Ovary (tissue), 9 donors: ENCODE measurements around the gene GNB5. TPM values are rescaled to one million over a fixed set of nuclear protein-coding genes. Genes with fewer than 3 reads are reported as not detected.

Experiments used
- DNase-seq, 5 donors: peaks; one replicate each; pipeline ENCODE4 v3.0.0-alpha.2; 2019 to 2020
- H3K27ac ChIP-seq, 2 donors: fragments of 200-600 bp; one replicate each; pipeline versions ENCODE4 v1.5.1 to v1.8.0; 2019 to 2022
- H3K27me3 ChIP-seq: fragments of 200-600 bp; one replicate; pipeline ENCODE4 v1.8.0; 2022
- H3K36me3 ChIP-seq: fragments of 200-600 bp; sonication (generic); one replicate; pipeline ENCODE4 v1.5.1; 2019
- H3K4me1 ChIP-seq: one replicate; pipeline ENCODE4 v1.8.1; 2013; ENCODE audit warnings: mild to moderate bottlenecking, moderate library complexity; ENCODE audit not compliant: insufficient read depth
- H3K4me3 ChIP-seq: fragments of 200-600 bp; sonication (generic); one replicate; pipeline ENCODE4 v1.5.1; 2017
- H3K9me3 ChIP-seq, 2 donors: fragments of 200-600 bp in 1 of 2; sonication (generic) in 1 of 2; one replicate each; pipeline versions ENCODE4 v1.5.1 to v1.8.1; 2013 to 2019; ENCODE audit warnings: mild to moderate bottlenecking in 1 of 2, moderate library complexity in 1 of 2
- EP300 ChIP-seq: sonication (generic); formaldehyde crosslinking; IDR thresholded peaks from one replicate; pipeline ENCODE4 v1.6.1; 2017; ENCODE audit warnings: antibody characterized with exemption
- POLR2A ChIP-seq: fragments of 450-650 bp; IDR thresholded peaks from one replicate; pipeline ENCODE4 v1.6.1; 2017; ENCODE audit warnings: antibody characterized with exemption, mild to moderate bottlenecking, moderate library complexity
- WGBS, 3 donors: extraction: QIAGEN DNeasy Blood & Tissue Kit in 1 of 3; methylation state at CpG; one replicate each; pipeline versions ENCODE4 v1.1.5 to v1.1.7; 2013 to 2017; 5-methylcytosine and 5-hydroxymethylcytosine counted together
- intact Hi-C, 4 donors: fragments of 100-400 bp; cut with DNase I; formaldehyde crosslinking; loops; one replicate each; pipeline versions ENCODE4 v1.11.0 to v1.15.1; 2022 to 2023
- polyA plus RNA-seq, 2 donors: library from polyadenylated mRNA; stranded (reverse); fragments of 200-250 nt in 1 of 2; fragments of 350-450 nt in 1 of 2; fragmentation: Illumina TruSeq in 1 of 2; extraction: RNeasy Lipid Tissue Mini Kit (QIAGEN cat#74804) in 1 of 2; gene quantifications; one replicate each; pipeline ENCODE4 v1.2.3, GENCODE V29; 2013 to 2014
- total RNA-seq, 7 donors: library from RNA; depleted of rRNA in 2 of 7; stranded (reverse); fragments of >200 nt in 2 of 7; fragmentation: NEBNext Ultra II Directional in 3 of 7; extraction: Animal tissue kit (Norgen Biotek cat#: 25700) in 3 of 7; gene quantifications; one replicate each; pipeline versions ENCODE4 v1.1.0 to v1.2.4, GENCODE V29; 2016 to 2023
- TF ChIP-seq, protein P1 (sequence below), 3 donors: fragments of 450-650 bp in 2 of 3; fragments of 200-600 bp in 1 of 3; IDR thresholded peaks; one replicate each; pipeline versions ENCODE4 v1.5.1 to v1.8.0; 2016 to 2022; ENCODE audit warnings: antibody characterized with exemption in 3 of 3, mild to moderate bottlenecking in 1 of 3
- donor health status: DM: no; HTN: no; CAD: no; lungs with moderate emphysema.
- donor health status: DM: no; HTN: no; CAD: no.
- donor health status: Bipolar disorder and iron deficiency.
- donor health status: DM: yes; HTN: yes; CAD: no.
- donor health status: DM: no; HTN: no; CAD: no.
- donor health status: DM: yes; HTN: yes; CAD: no.

The GNB5 gene
- total and polyA plus RNA-seq, 9 donors: 49.2 to 101 (median 64.8) TPM

DNA sequence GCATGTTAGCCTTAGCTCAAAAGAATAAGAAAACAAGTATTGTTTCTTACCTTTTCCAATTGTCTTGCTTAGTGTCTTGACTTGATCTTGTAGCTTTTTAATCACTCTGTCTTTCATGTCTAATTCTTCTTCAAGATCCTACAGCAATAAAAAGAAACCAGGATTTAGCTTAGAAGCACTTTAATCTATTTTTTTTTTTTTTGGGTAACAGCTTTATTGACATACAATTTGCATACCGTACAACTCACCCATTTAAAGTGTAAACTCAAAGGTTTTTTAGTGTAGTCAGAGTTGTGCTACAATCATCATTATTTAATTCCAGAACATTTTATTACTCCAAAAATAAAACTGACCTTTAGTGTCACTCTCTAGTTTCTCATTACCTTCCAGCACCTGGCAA lies 23.4 kb upstream of the GNB5 start:
- WGBS, 3 donors: 72 to 83% (median 73%) methylated on average over 1 of the region's 1 CpG

DNA sequence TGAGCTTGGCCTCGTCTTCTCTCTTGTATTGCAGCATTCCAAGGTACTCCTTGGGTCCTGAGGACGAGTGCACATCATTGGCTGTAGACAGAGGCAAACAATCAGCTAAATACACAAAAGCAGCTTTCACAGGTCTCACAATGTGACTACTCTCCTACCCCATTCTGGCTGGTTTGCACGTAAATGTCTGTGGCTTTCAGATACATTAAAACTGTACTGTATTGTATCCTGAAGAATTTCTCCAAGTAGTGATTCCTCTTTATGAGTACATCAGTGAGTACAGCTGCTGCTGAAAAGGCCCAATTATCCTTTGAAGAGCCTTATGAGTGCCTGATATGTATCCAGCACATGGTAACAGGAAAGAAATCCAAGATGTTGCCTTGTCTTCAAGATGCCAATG lies 22.0 kb upstream of the GNB5 start:
- Histone ChIP-seq H3K4me3 (no peak overlapping the region), H3K27me3 (no peaks in the 10 kb centered on the region), H3K27ac (no peak overlapping the region), H3K36me3 (no peaks in the 10 kb centered on the region), H3K4me1 (no peaks in the 10 kb centered on the region), H3K9me3 (no peaks in the 10 kb centered on the region)
- intact Hi-C loops: no loop called here
- TF ChIP-seq EP300 (no peak), POLR2A (no peak)
- TF ChIP-seq, protein P1, sequence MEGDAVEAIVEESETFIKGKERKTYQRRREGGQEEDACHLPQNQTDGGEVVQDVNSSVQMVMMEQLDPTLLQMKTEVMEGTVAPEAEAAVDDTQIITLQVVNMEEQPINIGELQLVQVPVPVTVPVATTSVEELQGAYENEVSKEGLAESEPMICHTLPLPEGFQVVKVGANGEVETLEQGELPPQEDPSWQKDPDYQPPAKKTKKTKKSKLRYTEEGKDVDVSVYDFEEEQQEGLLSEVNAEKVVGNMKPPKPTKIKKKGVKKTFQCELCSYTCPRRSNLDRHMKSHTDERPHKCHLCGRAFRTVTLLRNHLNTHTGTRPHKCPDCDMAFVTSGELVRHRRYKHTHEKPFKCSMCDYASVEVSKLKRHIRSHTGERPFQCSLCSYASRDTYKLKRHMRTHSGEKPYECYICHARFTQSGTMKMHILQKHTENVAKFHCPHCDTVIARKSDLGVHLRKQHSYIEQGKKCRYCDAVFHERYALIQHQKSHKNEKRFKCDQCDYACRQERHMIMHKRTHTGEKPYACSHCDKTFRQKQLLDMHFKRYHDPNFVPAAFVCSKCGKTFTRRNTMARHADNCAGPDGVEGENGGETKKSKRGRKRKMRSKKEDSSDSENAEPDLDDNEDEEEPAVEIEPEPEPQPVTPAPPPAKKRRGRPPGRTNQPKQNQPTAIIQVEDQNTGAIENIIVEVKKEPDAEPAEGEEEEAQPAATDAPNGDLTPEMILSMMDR (IDR thresholded peaks at IDR 0.05): no peak
- 85 to 92% (median 85%) methylated on average over 3 of the region's 3 CpGs for WGBS, 3 donors
- no peak for DNase-seq

More for the DNA sequence above, 23.4 kb upstream of the GNB5 start:
- Histone ChIP-seq H3K36me3 (no peaks in the 10 kb centered on the region), H3K27ac (no peak overlapping the region), H3K9me3 (no peaks in the 10 kb centered on the region), H3K4me1 (no peaks in the 10 kb centered on the region), H3K27me3 (no peaks in the 10 kb centered on the region), H3K4me3 (no peak overlapping the region)
- TF ChIP-seq, protein P1 (IDR thresholded peaks at IDR 0.05): no peak
- no peak for TF ChIP-seq EP300
- no peak for TF ChIP-seq POLR2A
- intact Hi-C loops: no loop called here
- no peak for DNase-seq

DNA sequence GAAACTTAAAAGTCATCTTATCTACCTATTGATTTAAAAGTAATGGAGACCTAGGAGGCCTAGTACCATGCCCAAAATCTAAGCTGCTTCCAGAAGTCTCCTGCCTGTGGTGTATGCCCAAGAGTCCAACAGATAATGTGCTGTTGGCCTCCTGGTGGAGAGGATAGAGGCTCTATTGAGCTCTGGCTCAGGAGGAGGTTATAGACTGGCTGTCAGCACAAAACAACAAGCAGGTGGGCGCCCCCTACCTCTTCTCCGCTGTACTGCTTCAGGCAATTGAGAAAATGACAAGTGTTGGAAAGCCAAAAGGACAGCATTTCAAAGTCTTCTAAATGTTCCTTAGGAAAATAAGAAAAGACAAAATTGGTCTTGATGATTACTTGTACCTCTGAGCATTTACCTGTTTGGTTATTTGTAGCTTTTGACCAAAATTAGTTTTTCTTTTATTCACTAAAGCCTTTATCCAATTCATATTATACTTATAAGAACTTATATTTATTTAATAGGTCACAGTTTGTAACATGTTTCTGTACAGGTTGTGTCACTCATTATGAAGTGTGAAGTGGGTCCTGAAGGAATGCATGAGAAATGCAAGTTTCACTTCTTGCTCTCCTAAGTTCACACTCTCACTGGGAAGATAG lies 17.2 kb upstream of the GNB5 start:
- Histone ChIP-seq H3K9me3 (no peaks in the 10 kb centered on the region), H3K27me3 (no peaks in the 10 kb centered on the region), H3K27ac (no peak overlapping the region), H3K4me1 (no peaks in the 10 kb centered on the region), H3K4me3 (no peak overlapping the region), H3K36me3 (no peaks in the 10 kb centered on the region)
- peak; percentile 52 to 81 (median 70) for DNase-seq
- 34 to 45% (median 38%) methylated on average over 2 of the region's 2 CpGs for WGBS, 3 donors
- intact Hi-C loops: no loop called here
- no peak for TF ChIP-seq EP300
- TF ChIP-seq, protein P1 (IDR thresholded peaks at IDR 0.05): peak in 2 of 3 donors; percentile 51 to 78

DNA sequence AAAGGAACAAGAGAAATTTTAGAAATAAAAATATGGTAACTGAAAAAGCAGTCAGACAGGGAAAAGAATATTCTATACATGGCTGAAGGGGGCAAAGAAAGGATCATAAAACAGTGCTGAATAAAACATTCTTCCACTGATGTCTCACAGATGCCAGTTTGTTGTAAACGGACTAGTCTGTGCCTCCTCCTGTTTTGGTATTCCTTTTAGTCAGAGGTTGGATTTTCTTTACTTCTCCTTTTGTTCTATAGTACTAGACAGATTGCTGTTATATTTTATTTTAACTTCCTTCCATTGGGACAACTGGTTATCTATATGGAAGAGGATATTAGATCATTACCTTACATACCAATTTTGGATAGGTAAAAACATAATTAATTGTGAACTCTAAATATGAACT lies 16.0 kb upstream of the GNB5 start:
- intact Hi-C loops: no loop called here
- Histone ChIP-seq H3K27ac (no peak overlapping the region), H3K36me3 (no peaks in the 10 kb centered on the region), H3K9me3 (no peaks in the 10 kb centered on the region), H3K4me3 (no peak overlapping the region), H3K27me3 (no peaks in the 10 kb centered on the region), H3K4me1 (no peaks in the 10 kb centered on the region)
- 59 to 67% (median 59%) methylated on average over 1 of the region's 1 CpG for WGBS, 3 donors
- TF ChIP-seq EP300: no peak
- no peak for TF ChIP-seq POLR2A
- DNase-seq: no peak

DNA sequence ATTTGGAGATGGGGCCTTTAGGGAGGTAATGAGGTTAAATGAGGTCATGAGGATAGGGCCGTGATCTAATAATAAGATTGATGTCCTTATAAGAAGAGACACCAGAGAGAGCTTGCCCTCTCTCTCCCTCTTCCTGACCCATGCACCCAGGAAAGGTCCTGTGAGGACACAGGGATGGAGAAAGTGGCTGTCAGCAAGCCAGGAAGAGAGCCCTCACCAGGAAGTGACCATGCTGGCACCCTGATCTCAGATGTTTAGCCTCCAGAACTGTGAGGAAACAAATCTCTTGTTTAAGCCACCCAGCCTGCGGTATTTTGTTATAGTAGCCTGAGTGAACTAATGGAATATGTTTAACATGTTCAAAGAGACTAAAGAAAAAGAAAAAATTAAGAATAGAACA lies 15.3 kb upstream of the GNB5 start:
- intact Hi-C loops: no loop called here
- no peak overlapping the region for H3K4me3 ChIP-seq
- no peaks in the 10 kb centered on the region for H3K4me1 ChIP-seq
- no peak for DNase-seq
- H3K9me3 ChIP-seq: no peaks in the 10 kb centered on the region
- no peak overlapping the region for H3K27ac ChIP-seq
- WGBS, 3 donors: 81 to 86% (median 85%) methylated on average over 2 of the region's 2 CpGs
- no peaks in the 10 kb centered on the region for H3K36me3 ChIP-seq
- TF ChIP-seq, protein P1 (IDR thresholded peaks at IDR 0.05): no peak
- TF ChIP-seq EP300: no peak
- H3K27me3 ChIP-seq: no peaks in the 10 kb centered on the region
